Progenitor cell of endocrine pancreas (in vitro differentiated cells): Measurements from ENCODE around the gene TUBA4A. TPM values are rescaled to one million over a fixed set of nuclear protein-coding genes. Genes with fewer than 3 reads are reported as not detected.

Source experiments
- DNase-seq: peaks from one replicate; pipeline ENCODE4 v3.0.0; 2021; ENCODE audit warnings: low spot score; ENCODE audit not compliant: unreplicated experiment
- H3K27ac Mint-ChIP-seq: 2 replicates; pipeline ENCODE4 v1.8.0; 2021; ENCODE audit warnings: mild to moderate bottlenecking, moderate library complexity, mixed read lengths
- H3K27me3 Mint-ChIP-seq: 2 replicates; pipeline ENCODE4 v1.8.0; 2021; ENCODE audit warnings: mixed read lengths
- H3K36me3 Mint-ChIP-seq: 2 replicates; pipeline ENCODE4 v1.8.0; 2022; ENCODE audit warnings: mixed read lengths; ENCODE audit not compliant: insufficient read depth
- H3K4me1 Mint-ChIP-seq: 2 replicates; pipeline ENCODE4 v1.8.0; 2021; ENCODE audit warnings: low read depth, mixed read lengths
- H3K4me3 Mint-ChIP-seq: 2 replicates; pipeline ENCODE4 v1.8.0; 2021; ENCODE audit warnings: low read depth, mild to moderate bottlenecking, moderate library complexity, mixed read lengths
- H3K9me3 Mint-ChIP-seq: 2 replicates; pipeline ENCODE4 v1.8.0; 2021; ENCODE audit warnings: low read depth, mixed read lengths
- CTCF ChIP-seq: fragments of 200-600 bp; sonication (generic); IDR thresholded peaks from one replicate; pipeline ENCODE4 v1.5.0; 2021; ENCODE audit warnings: antibody characterized with exemption, mild to moderate bottlenecking; ENCODE audit not compliant: unreplicated experiment
- total RNA-seq: library from RNA; stranded (reverse); gene quantifications from 2 replicates; pipeline ENCODE4 v1.2.1, GENCODE V29; 2021

TUBA4A gene
- total RNA-seq, 1 donor from 2014 or later = 9.1 TPM

GRCh38 chr2:219285894-219286425 is 32.2 kb upstream of the TUBA4A start:
- no peaks in the 10 kb centered on the region for H3K4me1 Mint-ChIP-seq
- H3K9me3 Mint-ChIP-seq = no peaks in the 10 kb centered on the region
- no peak overlapping the region for H3K27ac Mint-ChIP-seq
- H3K27me3 Mint-ChIP-seq = no peaks in the 10 kb centered on the region
- no peak for DNase-seq
- H3K4me3 Mint-ChIP-seq = no peak overlapping the region
- peaks cover 5% of the 10 kb centered on the region for H3K36me3 Mint-ChIP-seq
- TF ChIP-seq CTCF = no peak

- DNase-seq = no peak
- Mint-ChIP-seq H3K36me3 (peaks cover 5% of the 10 kb centered on the region), H3K27ac (no peak overlapping the region), H3K9me3 (no peaks in the 10 kb centered on the region), H3K4me1 (peaks cover under 1% of the 10 kb centered on the region), H3K27me3 (no peaks in the 10 kb centered on the region), H3K4me3 (no peak overlapping the region)
- TF ChIP-seq CTCF = no peak
Measured at GRCh38 chr2:219285373-219285735, 31.6 kb upstream of the TUBA4A start.

- H3K4me1 Mint-ChIP-seq = peaks cover 5% of the 10 kb centered on the region
- no peak for DNase-seq
- H3K4me3 Mint-ChIP-seq = no peak overlapping the region
Measured at GRCh38 chr2:219284501-219285372, 31.0 kb upstream of the TUBA4A start.

GRCh38 chr2:219282943-219283581 is 29.3 kb upstream of the TUBA4A start:
- H3K27me3 Mint-ChIP-seq = no peaks in the 10 kb centered on the region
- no peak for TF ChIP-seq CTCF
- H3K4me3 Mint-ChIP-seq = no peak overlapping the region
- H3K9me3 Mint-ChIP-seq = no peaks in the 10 kb centered on the region
- peaks cover 5% of the 10 kb centered on the region for H3K36me3 Mint-ChIP-seq
- no peak for DNase-seq
- H3K27ac Mint-ChIP-seq = no peak overlapping the region
- peaks cover 14% of the 10 kb centered on the region for H3K4me1 Mint-ChIP-seq

More at GRCh38 chr2:219284501-219285372, 31.0 kb upstream of the TUBA4A start:
- no peak for TF ChIP-seq CTCF
- peaks cover 5% of the 10 kb centered on the region for H3K36me3 Mint-ChIP-seq
- H3K9me3 Mint-ChIP-seq = no peaks in the 10 kb centered on the region
- H3K27ac Mint-ChIP-seq = no peak overlapping the region
- no peaks in the 10 kb centered on the region for H3K27me3 Mint-ChIP-seq

- no peaks in the 10 kb centered on the region for H3K9me3 Mint-ChIP-seq
- DNase-seq = no peak
- no peak overlapping the region for H3K27ac Mint-ChIP-seq
- H3K4me1 Mint-ChIP-seq = peaks cover 18% of the 10 kb centered on the region
- H3K36me3 Mint-ChIP-seq = peaks cover 5% of the 10 kb centered on the region
- no peaks in the 10 kb centered on the region for H3K27me3 Mint-ChIP-seq
- no peak overlapping the region for H3K4me3 Mint-ChIP-seq
- no peak for TF ChIP-seq CTCF
Measured at GRCh38 chr2:219282375-219282774, 28.7 kb upstream of the TUBA4A start.
